CD14-positive monocyte (primary cell): ENCODE measurements around the gene RPTOR. TPM values are rescaled to one million over a fixed set of nuclear protein-coding genes. Genes with fewer than 3 reads are reported as not detected.

Experiments
- DNase-seq, 3 donors: peaks; one replicate each; pipeline ENCODE4 v3.0.0-alpha.2; 2011 to 2022
- H2AFZ ChIP-seq: 2 replicates; pipeline ENCODE4 v1.6.0; 2012; ENCODE audit warnings: mild to moderate bottlenecking, low read depth, low read length, inconsistent platforms; ENCODE audit not compliant: insufficient read depth, poor library complexity, severe bottlenecking
- H3K27ac ChIP-seq, 2 donors: 1 replicate in 1 of 2; 2 replicates in 1 of 2; pipeline ENCODE4 v1.5.1; 2012 to 2013; ENCODE audit warnings: low read length in 2 of 2, control low read depth in 1 of 2, inconsistent platforms in 1 of 2, low read depth in 1 of 2, mild to moderate bottlenecking in 1 of 2
- H3K27me3 ChIP-seq, 2 donors: one replicate each; pipeline versions ENCODE4 v1.6.0 to v1.6.1; 2011 to 2013; ENCODE audit warnings: low read length in 2 of 2; ENCODE audit not compliant: control insufficient read depth in 2 of 2, insufficient read depth in 2 of 2
- H3K36me3 ChIP-seq, 2 donors: replicated peaks in 1 of 2; 1 replicate in 1 of 2; 2 replicates in 1 of 2; pipeline versions ENCODE4 v1.5.1 to v1.6.1; 2012 to 2013; ENCODE audit warnings: low read length in 2 of 2, control low read depth in 1 of 2, inconsistent platforms in 1 of 2, mild to moderate bottlenecking in 1 of 2; ENCODE audit not compliant: insufficient read depth in 2 of 2, control insufficient read depth in 1 of 2
- H3K4me1 ChIP-seq, 2 donors: 1 replicate in 1 of 2; 2 replicates in 1 of 2; pipeline versions ENCODE4 v1.5.1 to v1.6.1; 2012 to 2013; ENCODE audit warnings: low read length in 2 of 2, control low read depth in 1 of 2, inconsistent platforms in 1 of 2, mild to moderate bottlenecking in 1 of 2, moderate library complexity in 1 of 2; ENCODE audit not compliant: insufficient read depth in 2 of 2, control insufficient read depth in 1 of 2
- H3K4me2 ChIP-seq: replicated peaks from 2 replicates; pipeline ENCODE3; 2012; ENCODE audit warnings: low read length, moderate library complexity, mild to moderate bottlenecking; ENCODE audit not compliant: poor library complexity, severe bottlenecking; ENCODE audit errors: extremely low read depth
- H3K4me3 ChIP-seq, 3 experiments: fragments of 200-600 bp in 1 of 3; sonication (generic) in 1 of 3; replicated peaks in 1 of 3; 1 replicate in 2 of 3; 2 replicates in 1 of 3; pipeline ENCODE4 v1.5.1; 2011 to 2013; ENCODE audit warnings: low read length in 3 of 3, mild to moderate bottlenecking in 3 of 3, control low read depth in 2 of 3, low read depth in 2 of 3, inconsistent platforms in 1 of 3, moderate library complexity in 1 of 3
- H3K79me2 ChIP-seq: 2 replicates; pipeline ENCODE4 v1.6.0; 2012; ENCODE audit warnings: mild to moderate bottlenecking, control low read depth, inconsistent platforms, low read length, moderate library complexity; ENCODE audit not compliant: insufficient read depth
- H3K9ac ChIP-seq: 2 replicates; pipeline ENCODE4 v1.6.0; 2017; ENCODE audit warnings: low read length, mild to moderate bottlenecking; ENCODE audit not compliant: insufficient read depth, poor library complexity, severe bottlenecking
- H3K9me3 ChIP-seq, 2 donors: replicated peaks in 1 of 2; 1 replicate in 1 of 2; 2 replicates in 1 of 2; pipeline versions ENCODE4 v1.5.1 to v1.6.1; 2012 to 2013; ENCODE audit warnings: low read length in 2 of 2, control low read depth in 1 of 2; ENCODE audit not compliant: control insufficient read depth in 1 of 2, insufficient read depth in 1 of 2
- H4K20me1 ChIP-seq: 2 replicates; pipeline ENCODE4 v1.6.0; 2012; ENCODE audit warnings: mild to moderate bottlenecking, low read length, control low read depth, moderate library complexity; ENCODE audit not compliant: insufficient read depth
- H3K27ac Mint-ChIP-seq, 7 donors: one replicate each; pipeline ENCODE4 v1.8.0; 2020; ENCODE audit warnings: mild to moderate bottlenecking in 7 of 7, mixed read lengths in 7 of 7, moderate library complexity in 6 of 7, inconsistent platforms in 2 of 7
- H3K27me3 Mint-ChIP-seq, 3 donors: one replicate each; pipeline ENCODE4 v1.8.0; 2021 to 2022; ENCODE audit warnings: low read depth in 3 of 3, mild to moderate bottlenecking in 3 of 3, mixed read lengths in 3 of 3, moderate library complexity in 3 of 3, inconsistent platforms in 1 of 3
- H3K36me3 Mint-ChIP-seq, 2 donors: one replicate each; pipeline ENCODE4 v1.8.0; 2020; ENCODE audit warnings: mixed read lengths in 2 of 2, inconsistent platforms in 1 of 2, mild to moderate bottlenecking in 1 of 2
- H3K4me1 Mint-ChIP-seq: one replicate; pipeline ENCODE4 v1.8.0; 2020; ENCODE audit warnings: mild to moderate bottlenecking, mixed read lengths
- H3K4me3 Mint-ChIP-seq, 2 donors: one replicate each; pipeline ENCODE4 v1.8.0; 2020; ENCODE audit warnings: mild to moderate bottlenecking in 2 of 2, mixed read lengths in 2 of 2, moderate library complexity in 1 of 2
- H3K9me3 Mint-ChIP-seq, 7 donors: one replicate each; pipeline ENCODE4 v1.8.0; 2020 to 2022; ENCODE audit warnings: mixed read lengths in 7 of 7, mild to moderate bottlenecking in 6 of 7, moderate library complexity in 6 of 7, inconsistent platforms in 2 of 7
- CTCF ChIP-seq: fragments of 200-600 bp; IDR thresholded peaks from one replicate; pipeline ENCODE4 v1.8.0; 2022; ENCODE audit warnings: antibody characterized with exemption, mild to moderate bottlenecking
- WGBS: methylation state at CpG from one replicate; pipeline ENCODE4 v1.1.5; 2013; ENCODE audit warnings: missing lambda C conversion rate; ENCODE audit not compliant: insufficient coverage; 5-methylcytosine and 5-hydroxymethylcytosine counted together
- intact Hi-C, 2 donors: fragments of 100-400 bp; cut with micrococcal nuclease; formaldehyde crosslinking; loops; one replicate each; pipeline versions ENCODE4 v1.15.0 to v1.15.1; 2023
- polyA plus RNA-seq, 3 donors: library from polyadenylated mRNA; depleted of rRNA in 1 of 3; unstranded in 2 of 3; stranded (reverse) in 1 of 3; fragments of 300-500 nt in 2 of 3; fragments of >200 nt in 1 of 3; fragmentation: Illumina TruSeq in 2 of 3; gene quantifications; 1 replicate in 2 of 3; 2 replicates in 1 of 3; pipeline ENCODE4 v1.2.3, GENCODE V29; 2012 to 2021

The RPTOR gene
- polyA plus RNA-seq, 3 donors, result 1.1 to 8.7 (median 2.6) TPM

DNA sequence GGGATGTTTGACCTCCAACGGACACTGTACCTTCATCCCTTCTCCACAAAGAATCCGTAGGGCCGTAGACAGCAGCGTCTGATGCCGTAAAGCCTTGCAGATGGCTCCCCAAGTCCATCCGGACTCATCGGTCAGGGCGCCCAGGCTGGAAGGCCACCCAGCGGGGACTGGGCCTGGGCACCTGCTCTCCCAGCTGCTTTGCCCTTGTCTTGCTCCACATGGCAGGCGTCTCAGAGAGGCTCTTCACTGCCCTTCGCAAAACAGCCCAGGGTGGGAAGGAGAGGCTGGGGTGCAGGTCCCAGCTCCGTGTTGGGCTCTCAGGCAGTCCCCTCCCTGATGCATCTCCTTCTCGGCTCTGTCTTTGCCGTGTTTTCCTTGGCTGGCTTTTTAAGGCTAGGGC is 6.2 kb upstream of the RPTOR start:
- no peak overlapping the region for H3K9ac ChIP-seq
- no peaks in the 10 kb centered on the region for H4K20me1 ChIP-seq
- no peaks in the 10 kb centered on the region for H3K36me3 ChIP-seq
- H3K4me1 ChIP-seq, result no peaks in the 10 kb centered on the region
- peak overlapping the region; percentile 29 for H2AFZ ChIP-seq
- H3K4me1 Mint-ChIP-seq, result peaks cover 5% of the 10 kb centered on the region
- no peak overlapping the region for H3K4me3 Mint-ChIP-seq
- H3K4me3 ChIP-seq, result no peak overlapping the region
- no peaks in the 10 kb centered on the region for H3K27me3 ChIP-seq
- intact Hi-C loops, result no loop called here
- 97% methylated on average over 11 of the region's 14 CpGs for WGBS
- no peak overlapping the region for H3K4me2 ChIP-seq
- DNase-seq, result no peak
- H3K27ac ChIP-seq, result no peak overlapping the region
- H3K27ac Mint-ChIP-seq, result no peak overlapping the region
- peaks cover 9 to 13% (median 9%) of the 10 kb centered on the region in 3 donors for H3K27me3 Mint-ChIP-seq
- H3K79me2 ChIP-seq, result no peaks in the 10 kb centered on the region
- no peaks in the 10 kb centered on the region for H3K36me3 Mint-ChIP-seq
- H3K9me3 ChIP-seq, result no peaks in the 10 kb centered on the region
- TF ChIP-seq CTCF, result no peak
- H3K9me3 Mint-ChIP-seq, result no peaks in the 10 kb centered on the region

- Histone ChIP-seq H3K79me2 (no peaks in the 10 kb centered on the region), H4K20me1 (no peaks in the 10 kb centered on the region), H3K27me3 (no peaks in the 10 kb centered on the region), H3K4me3 (no peak overlapping the region), H2AFZ (peak overlapping the region; percentile 29), H3K36me3 (no peaks in the 10 kb centered on the region), H3K4me1 (no peaks in the 10 kb centered on the region), H3K4me2 (no peak overlapping the region), H3K9ac (no peak overlapping the region), H3K9me3 (no peaks in the 10 kb centered on the region), H3K27ac (no peak overlapping the region)
- no peaks in the 10 kb centered on the region for H3K9me3 Mint-ChIP-seq
- peaks cover 9 to 15% (median 9%) of the 10 kb centered on the region in 3 donors for H3K27me3 Mint-ChIP-seq
- DNase-seq, result no peak
- TF ChIP-seq CTCF, result no peak
- peak overlapping the region in 1 of 2 donors; percentile 3 for H3K4me3 Mint-ChIP-seq
- intact Hi-C loops, result no loop called here
- peaks cover 5% of the 10 kb centered on the region for H3K4me1 Mint-ChIP-seq
- 6% methylated on average over 6 of the region's 12 CpGs for WGBS
- H3K27ac Mint-ChIP-seq, result peak overlapping the region in 1 of 7 donors; percentile 7
- no peaks in the 10 kb centered on the region for H3K36me3 Mint-ChIP-seq
These were observed 5.5 kb upstream of the RPTOR start for GRCh38 chr17:80539022-80539641.
